ENCODE results near the gene PDE6D.

GRCh38 chr2:231722721-231723307, 58.3 kb downstream of the PDE6D start:
- no peak for TF ChIP-seq CTCF (conservative IDR thresholded peaks at IDR 0.05 in 1 of 2, IDR thresholded peaks at IDR 0.05 in 1 of 2; ENCODE audit: extremely low read depth in 1 of 2, insufficient read depth in 1 of 2, low read depth in 1 of 2, low read length in 2 of 2)
- no peak for TF ChIP-seq EZH2 (IDR thresholded peaks at IDR 0.05; ENCODE audit: borderline replicate concordance, low read length)

Measured in mammary epithelial cell (primary cell).